HepG2 (cell line): ENCODE data around the gene DNAJB12. TPM values are rescaled to one million over a fixed set of nuclear protein-coding genes. Genes with fewer than 3 reads are reported as not detected.

Experiments
- ATAC-seq: fragments of 200-7000 bp; cut with Tn5 transposase; 3 replicates; pipeline ENCODE4 v1.9.1; 2020; ENCODE audit warnings: mild to moderate bottlenecking, moderate library complexity
- BruUV-seq: library from RNA; stranded (reverse); fragments of 400-500 nt; replicated peaks from 2 replicates; lab custom pipeline; 2021; lab: Mats Ljungman, UMichigan
- CTCF ChIA-PET: fragments of 300-600 bp; formaldehyde crosslinking; extraction: SDS; loops from one replicate; lab custom pipeline; 2021; ENCODE audit warnings: low total read pairs, inconsistent platforms, low intra/inter-chr PET ratio; lab: Yijun Ruan, JAX
- POLR2A ChIA-PET: fragments of 350-600 bp; sonication (Branson Sonifier 250); formaldehyde crosslinking; loops from one replicate; lab custom pipeline; 2020; ENCODE audit warnings: antibody characterized with exemption, inconsistent platforms; lab: Yijun Ruan, JAX
- DNase-seq: peaks from one replicate; pipeline ENCODE4 v3.0.0-alpha.2; 2015; ENCODE audit warnings: low spot score
- FAIRE-seq: peaks from 3 replicates; lab custom pipeline; 2011; peaks lifted over from hg19 to GRCh38; lab: Jason Lieb, UNC
- H2AFZ ChIP-seq: one replicate; pipeline ENCODE4 v1.6.1; 2011; ENCODE audit warnings: low read length, inconsistent platforms
- H3K27ac ChIP-seq: fragments of 300-600 bp; 3 replicates; pipeline ENCODE4 v1.8.0; 2011; ENCODE audit warnings: mixed run types, mild to moderate bottlenecking, mixed read lengths, low read length, inconsistent platforms; ENCODE audit not compliant: insufficient read depth; ENCODE audit errors: extremely low read length
- H3K27me3 ChIP-seq, 2 experiments: fragments of 200-600 bp in 1 of 2; 2 replicates in 1 of 2; 3 replicates in 1 of 2; pipeline versions ENCODE4 v1.6.0 to v1.8.0; 2011; ENCODE audit warnings: low read length in 2 of 2, mild to moderate bottlenecking in 2 of 2, moderate library complexity in 2 of 2, inconsistent platforms in 1 of 2; ENCODE audit not compliant: insufficient read depth in 2 of 2, control insufficient read depth in 1 of 2
- H3K36me3 ChIP-seq, 2 experiments: fragments of 200-600 bp in 1 of 2; replicated peaks in 1 of 2; 2 replicates in 1 of 2; 3 replicates in 1 of 2; pipeline versions ENCODE4 v1.5.1 to v1.8.0; 2011; ENCODE audit warnings: low read length in 2 of 2, inconsistent platforms in 1 of 2; ENCODE audit not compliant: insufficient read depth in 2 of 2, control insufficient read depth in 1 of 2
- H3K4me1 ChIP-seq: 2 replicates; pipeline ENCODE4 v1.5.1; 2012; ENCODE audit warnings: low read length, inconsistent platforms; ENCODE audit not compliant: insufficient read depth
- H3K4me2 ChIP-seq: 2 replicates; pipeline ENCODE4 v1.6.0; 2011; ENCODE audit warnings: low read depth, low read length, inconsistent platforms
- H3K4me3 ChIP-seq, 3 experiments: fragments of 200-600 bp in 1 of 3; sonication (generic), shearing (Covaris generic) in 1 of 3; replicated peaks in 1 of 3; 2 replicates each; pipeline ENCODE4 v1.5.1; 2011 to 2016; ENCODE audit warnings: low read length in 3 of 3, inconsistent platforms in 2 of 3, low read depth in 2 of 3, mild to moderate bottlenecking in 2 of 3, control low read depth in 1 of 3, mixed read lengths in 1 of 3; ENCODE audit not compliant: insufficient read depth in 1 of 3
- H3K79me2 ChIP-seq: one replicate; pipeline ENCODE4 v1.6.1; 2011; ENCODE audit warnings: low read length, inconsistent platforms; ENCODE audit not compliant: insufficient read depth
- H3K9ac ChIP-seq: 2 replicates; pipeline ENCODE4 v1.6.0; 2011; ENCODE audit warnings: mild to moderate bottlenecking, low read depth, low read length, inconsistent platforms; ENCODE audit not compliant: insufficient read depth
- H3K9me3 ChIP-seq: 2 replicates; pipeline ENCODE4 v1.5.1; 2012; ENCODE audit warnings: mild to moderate bottlenecking, low read length
- H4K20me1 ChIP-seq: 2 replicates; pipeline ENCODE4 v1.6.0; 2011; ENCODE audit warnings: inconsistent platforms, mild to moderate bottlenecking, low read length, moderate library complexity; ENCODE audit not compliant: insufficient read depth
- MAFK ChIP-seq, 2 experiments: IDR thresholded peaks in 1 of 2; conservative IDR thresholded peaks in 1 of 2; 2 replicates each; pipeline ENCODE4 v1.6.1; 2011; ENCODE audit warnings: improper control_type of control experiment in 2 of 2, low read length in 2 of 2
- MZF1 ChIP-seq: sonication (generic); formaldehyde crosslinking; IDR thresholded peaks from 2 replicates; pipeline ENCODE4 v1.8.1; 2023; ENCODE audit warnings: mild to moderate bottlenecking, missing genetic modification reagents, borderline replicate concordance
- ZFY ChIP-seq: sonication (generic); formaldehyde crosslinking; IDR thresholded peaks from 2 replicates; pipeline ENCODE4 v1.4.0; 2020; ENCODE audit warnings: missing genetic modification reagents
- ZNF530 ChIP-seq: sonication (generic); formaldehyde crosslinking; IDR thresholded peaks from 2 replicates; pipeline ENCODE4 v1.5.0; 2020; ENCODE audit warnings: low read depth, mild to moderate bottlenecking, missing genetic modification reagents
- WGBS: methylation state at CpG from one replicate; pipeline ENCODE4 v1.1.6; 2017; ENCODE audit warnings: low lambda C conversion rate; 5-methylcytosine and 5-hydroxymethylcytosine counted together
- in situ Hi-C: cut with HindIII; loops from 2 replicates; pipeline ENCODE4 v1.10.0; 2017; ENCODE audit warnings: low pct_unique_long_range_greater_than_20kb; ENCODE audit not compliant: extremely low pct_ligation_motif_present
- intact Hi-C: fragments of 100-400 bp; cut with micrococcal nuclease; formaldehyde crosslinking; loops from one replicate; pipeline ENCODE4 v1.10.0; 2022; ENCODE audit not compliant: unreplicated experiment
- polyA plus RNA-seq, 8 experiments: library from polyadenylated mRNA; depleted of rRNA in 3 of 8; stranded (reverse) in 7 of 8; unstranded in 1 of 8; fragments of >200 nt; fragmentation: Illumina TruSeq in 4 of 8; extraction: Trizol in 4 of 8; gene quantifications; 2 replicates each; pipeline versions ENCODE4 v1.2.1 to v1.2.3, GENCODE V29; 2011 to 2016; ENCODE audit warnings: low read depth in 4 of 8, missing spikeins in 1 of 8, mixed read lengths in 1 of 8; ENCODE audit not compliant: insufficient read depth in 1 of 8
- total RNA-seq, 5 experiments: library from RNA; depleted of rRNA; stranded (reverse); fragments of >200 nt; fragmentation: Illumina TruSeq; extraction: Trizol; gene quantifications; 2 replicates each; pipeline ENCODE4 v1.2.3, GENCODE V29; 2016; ENCODE audit warnings: low read depth in 1 of 5
- TF ChIP-seq, protein P1 (sequence below): sonication (generic); formaldehyde crosslinking; IDR thresholded peaks from 2 replicates; pipeline ENCODE4 v1.8.1; 2023; ENCODE audit warnings: mild to moderate bottlenecking, missing genetic modification reagents

DNAJB12 gene
- total and polyA plus RNA-seq, 2 of the 13 experiments (the other 11 are each of a cell fraction or from before 2014, with no cell fraction given), result 10.8 to 18.2 TPM

- 74% methylated on average over 11 of the region's 11 CpGs for WGBS
- FAIRE-seq, result no peak
- in situ Hi-C loops (loop anchor here (5.0 to 25.0 kb wide), 3 partner anchors 52 to 365 kb away; partner anchors contain the start of genes CHST3 and SPOCK2), intact Hi-C loops (loop anchor here (2.0 to 10.0 kb wide), 2 partner anchors 69 to 105 kb away; no protein-coding TSS in a partner anchor)
- H3K27me3 ChIP-seq, result no peaks in the 10 kb centered on the region
- no peaks in the 10 kb centered on the region for H3K36me3 ChIP-seq
- H2AFZ ChIP-seq, result no peak overlapping the region
- TF ChIP-seq MAFK (conservative IDR thresholded peaks at IDR 0.05 in 1 of 2, IDR thresholded peaks at IDR 0.05 in 1 of 2; ENCODE audit: low read length in 2 of 2) (0 out of 4 replicates have a peak, but pooled peaks of 1 of the 2 experiments have one; percentile 19), ZFY (0 out of 2 replicates have a peak, but pooled peaks have one; percentile 23), ZNF530 (CRISPR knock-in tag) (no peak)
- no peak overlapping the region for H3K27ac ChIP-seq
- no peaks in the 10 kb centered on the region for H4K20me1 ChIP-seq
- no peaks in the 10 kb centered on the region for H3K79me2 ChIP-seq
- no peak for DNase-seq
- peaks cover 89% of the 10 kb centered on the region for H3K4me1 ChIP-seq
- no peak for ATAC-seq
- no peaks in the 10 kb centered on the region for H3K9me3 ChIP-seq
- peak overlapping the region in 1 of 3 experiments; percentile 71; a peak in 1 of 6 replicates for H3K4me3 ChIP-seq
- ChIA-PET CTCF (interaction anchor here (1.5 to 2.0 kb wide), 2 partner anchors 86 to 203 kb away, joined by 4 to 12 read pairs; no protein-coding TSS in a partner anchor), POLR2A (interaction anchor here (1.1 to 5.4 kb wide), 8 partner anchors 9 to 204 kb away, joined by 3 to 80 read pairs (median 4); partner anchors contain the start of gene DDIT4)
- H3K9ac ChIP-seq, result no peak overlapping the region
- no TSS peak for BruUV-seq
- peak overlapping the region; percentile 90 for H3K4me2 ChIP-seq
Measured at GRCh38 chr10:72329290-72330068, 25.2 kb downstream of the DNAJB12 start.

DNA sequence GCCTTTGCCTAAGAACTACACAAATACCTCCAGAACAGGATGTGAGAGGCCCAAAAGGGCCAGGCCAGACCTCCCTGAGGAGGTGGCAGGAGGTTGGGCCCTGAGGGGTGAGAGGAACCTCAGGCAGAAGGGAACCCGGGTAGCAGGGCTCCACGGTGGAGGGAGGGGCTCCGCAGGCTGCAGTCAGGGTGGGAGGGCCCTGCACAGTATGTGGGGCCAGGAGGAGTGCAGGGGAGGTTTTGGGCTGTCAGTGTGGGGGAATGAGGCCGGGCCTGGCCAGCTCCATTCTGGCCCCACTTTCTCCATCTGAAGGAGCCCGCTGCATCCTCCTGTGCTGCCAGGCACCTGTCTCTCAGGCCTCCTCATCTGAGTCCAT, 25.9 kb downstream of the DNAJB12 start:
- H3K4me1 ChIP-seq, result peaks cover 90% of the 10 kb centered on the region
- H3K9me3 ChIP-seq, result no peaks in the 10 kb centered on the region
- no TSS peak for BruUV-seq
- peak overlapping the region; percentile 19 for H3K9ac ChIP-seq
- no peak overlapping the region for H3K27ac ChIP-seq
- DNase-seq (no peak), ATAC-seq (peak; percentile 3), FAIRE-seq (no peak)
- in situ Hi-C loops, result loop anchor here (5.0 to 25.0 kb wide), 2 partner anchors 52 to 242 kb away; partner anchors contain the start of gene SPOCK2
- CTCF ChIA-PET, result interaction anchor here (0.7 to 2.0 kb wide), 4 partner anchors 12 to 202 kb away, joined by 3 to 12 read pairs (median 6); partner anchors contain the start of gene DDIT4
- H3K4me3 ChIP-seq, result peak overlapping the region; percentile 39 to 71 (median 48); a peak in 5 of 6 replicates
- no peaks in the 10 kb centered on the region for H3K27me3 ChIP-seq
- H3K79me2 ChIP-seq, result no peaks in the 10 kb centered on the region
- no peaks in the 10 kb centered on the region for H4K20me1 ChIP-seq
- no peaks in the 10 kb centered on the region for H3K36me3 ChIP-seq
- TF ChIP-seq, protein P1, sequence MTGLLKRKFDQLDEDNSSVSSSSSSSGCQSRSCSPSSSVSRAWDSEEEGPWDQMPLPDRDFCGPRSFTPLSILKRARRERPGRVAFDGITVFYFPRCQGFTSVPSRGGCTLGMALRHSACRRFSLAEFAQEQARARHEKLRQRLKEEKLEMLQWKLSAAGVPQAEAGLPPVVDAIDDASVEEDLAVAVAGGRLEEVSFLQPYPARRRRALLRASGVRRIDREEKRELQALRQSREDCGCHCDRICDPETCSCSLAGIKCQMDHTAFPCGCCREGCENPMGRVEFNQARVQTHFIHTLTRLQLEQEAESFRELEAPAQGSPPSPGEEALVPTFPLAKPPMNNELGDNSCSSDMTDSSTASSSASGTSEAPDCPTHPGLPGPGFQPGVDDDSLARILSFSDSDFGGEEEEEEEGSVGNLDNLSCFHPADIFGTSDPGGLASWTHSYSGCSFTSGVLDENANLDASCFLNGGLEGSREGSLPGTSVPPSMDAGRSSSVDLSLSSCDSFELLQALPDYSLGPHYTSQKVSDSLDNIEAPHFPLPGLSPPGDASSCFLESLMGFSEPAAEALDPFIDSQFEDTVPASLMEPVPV (CRISPR knock-in tag), result 0 out of 2 replicates have a peak, but pooled peaks have one; percentile 15
- TF ChIP-seq MZF1 (CRISPR knock-in tag), result no peak
- H3K4me2 ChIP-seq, result peak overlapping the region; percentile 90
- POLR2A ChIA-PET, result interaction anchor here (0.6 to 5.4 kb wide), 10 partner anchors 8 to 204 kb away, joined by 3 to 80 read pairs (median 3); partner anchors contain the start of genes ANAPC16, ASCC1 and DDIT4
- intact Hi-C loops, result loop anchor here (1.0 to 10.0 kb wide), 3 partner anchors 68 to 203 kb away; no protein-coding TSS in a partner anchor
- 34% methylated on average over 5 of the region's 5 CpGs for WGBS
- H2AFZ ChIP-seq, result peak overlapping the region; percentile 84
